Astrocyte of the cerebellum (primary cell): ENCODE results near the gene MGME1.

Source experiments
- DNase-seq: peaks from one replicate; pipeline ENCODE4 v3.0.0-alpha.2; 2011; ENCODE audit warnings: low read depth
- H3K4me3 ChIP-seq: 2 replicates; pipeline ENCODE4 v1.5.1; 2011; ENCODE audit warnings: mild to moderate bottlenecking, low read depth, low read length, moderate library complexity
- CTCF ChIP-seq: IDR thresholded peaks from 2 replicates; pipeline ENCODE4 v1.5.1; 2012; ENCODE audit warnings: low read length, low read depth, moderate library complexity, mild to moderate bottlenecking; ENCODE audit errors: missing control alignments
- in situ Hi-C: cut with HindIII; loops from 2 replicates; pipeline ENCODE4 v1.10.0; 2017; ENCODE audit warnings: low sequenced_read_pairs

MGME1 gene

DNA sequence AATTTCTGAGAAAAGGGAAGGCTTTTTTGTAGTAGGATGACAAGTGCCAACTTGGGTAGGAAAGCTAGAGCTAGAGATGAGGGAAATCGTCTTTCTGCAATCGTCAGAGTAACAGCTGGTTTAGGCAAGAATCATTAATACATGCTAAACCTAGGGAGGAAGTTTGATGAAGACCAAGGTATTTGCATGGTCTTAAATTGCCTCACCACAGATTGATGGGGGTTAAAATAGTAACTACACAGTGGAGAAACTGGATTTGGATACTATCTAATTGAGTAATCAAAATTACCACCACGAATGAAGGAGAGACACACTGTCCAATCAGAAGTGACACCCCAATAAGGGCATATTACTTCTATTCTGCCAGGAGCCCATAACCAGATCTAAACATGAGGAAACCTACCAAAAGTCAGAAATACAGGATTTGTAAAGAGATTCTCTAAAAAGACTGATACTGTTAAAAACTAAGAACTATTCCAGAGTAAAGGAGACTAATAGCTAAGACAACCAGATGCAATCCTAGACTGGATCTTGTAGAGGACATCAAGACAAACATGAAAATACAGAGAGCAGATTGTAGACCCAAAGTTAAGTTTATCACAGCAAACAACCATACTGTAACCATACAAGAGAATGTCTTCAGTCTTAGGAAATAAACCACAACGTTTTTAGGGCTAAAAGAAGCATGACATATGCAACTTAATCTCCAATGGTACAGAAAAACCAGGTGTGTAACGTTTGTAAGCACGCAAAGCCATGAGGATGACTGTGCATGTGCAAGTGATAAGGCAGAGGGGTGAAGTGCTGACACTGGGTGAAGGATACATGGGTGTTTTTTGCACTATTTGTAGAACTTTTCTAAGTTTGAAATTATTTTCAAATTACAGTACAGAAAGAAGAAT lies 22.0 kb upstream of the MGME1 start:
- no peak for DNase-seq
- in situ Hi-C loops = no loop called here
- no peak overlapping the region for H3K4me3 ChIP-seq
- no peak for TF ChIP-seq CTCF

DNA sequence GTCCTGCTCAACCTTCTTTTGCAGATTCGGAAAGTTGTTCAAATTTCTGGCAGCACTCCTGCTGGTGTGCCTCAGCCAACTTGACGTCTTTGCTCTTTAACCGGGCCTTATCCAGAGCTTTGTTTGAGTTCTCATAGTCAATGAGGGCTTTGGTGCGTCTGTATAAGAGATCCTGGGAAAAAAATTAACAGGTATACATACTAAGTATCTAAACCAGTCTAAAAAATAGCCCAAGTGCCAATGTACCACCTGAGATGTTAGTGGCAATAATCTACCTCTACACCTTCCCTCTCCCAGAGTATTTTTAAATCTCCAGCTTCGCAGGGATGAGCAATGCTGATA lies 21.4 kb upstream of the MGME1 start:
- no peak overlapping the region for H3K4me3 ChIP-seq
- in situ Hi-C loops = no loop called here
- no peak for DNase-seq
- no peak for TF ChIP-seq CTCF

GRCh38 chr20:17948442-17948841 lies 20.4 kb upstream of the MGME1 start:
- DNase-seq = no peak
- in situ Hi-C loops = no loop called here
- no peak for TF ChIP-seq CTCF
- no peak overlapping the region for H3K4me3 ChIP-seq

DNA sequence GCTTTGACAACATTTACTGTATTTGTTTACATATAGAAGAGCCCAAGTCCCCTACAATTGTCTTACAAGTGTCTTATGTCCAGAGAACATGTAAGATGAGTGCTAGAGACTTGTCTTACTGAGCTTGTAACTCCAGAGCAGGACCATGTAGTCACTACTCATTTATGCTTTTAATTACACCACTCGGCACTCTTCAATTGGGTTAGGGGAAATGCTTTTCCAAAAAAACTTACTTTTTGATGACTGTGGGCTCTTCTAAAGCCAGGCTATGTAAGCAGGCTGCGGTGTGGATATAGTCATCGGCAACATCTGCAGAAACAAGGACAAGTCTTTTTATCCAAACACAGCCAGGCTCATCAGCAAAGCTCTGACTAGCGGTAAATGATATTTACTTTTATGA lies 18.9 kb upstream of the MGME1 start:
- no peak for TF ChIP-seq CTCF
- no peak overlapping the region for H3K4me3 ChIP-seq
- DNase-seq = no peak
- in situ Hi-C loops = loop anchor here (5.0 kb wide), 1 partner anchor 48 kb away; no protein-coding TSS in a partner anchor

GRCh38 chr20:17950670-17951069 lies 18.1 kb upstream of the MGME1 start:
- TF ChIP-seq CTCF = no peak
- H3K4me3 ChIP-seq = no peak overlapping the region
- in situ Hi-C loops = loop anchor here (5.0 kb wide), 1 partner anchor 48 kb away; no protein-coding TSS in a partner anchor
- DNase-seq = no peak

DNA sequence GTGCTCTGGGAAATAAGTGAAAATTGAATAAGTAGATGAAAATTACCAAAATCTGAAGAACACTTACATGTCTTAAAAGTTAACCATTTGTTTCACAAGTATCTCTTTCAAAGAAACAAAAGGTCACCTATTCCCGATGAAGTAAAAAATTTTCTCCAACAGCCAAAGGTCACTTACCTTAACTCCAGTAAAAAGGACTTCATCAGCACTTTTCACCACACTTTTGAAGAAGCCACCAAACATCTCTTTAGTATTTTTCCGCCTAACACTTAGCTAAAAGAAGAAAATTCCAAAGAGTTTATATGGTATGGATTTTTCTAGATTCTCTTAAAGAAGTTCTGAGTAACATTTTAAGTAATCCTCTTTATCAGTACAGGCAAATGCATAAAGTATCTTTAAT lies 17.5 kb upstream of the MGME1 start:
- H3K4me3 ChIP-seq = no peak overlapping the region
- no peak for TF ChIP-seq CTCF
- in situ Hi-C loops = loop anchor here (5.0 kb wide), 1 partner anchor 49 kb away; no protein-coding TSS in a partner anchor
- DNase-seq = no peak
